Stimulated activated naive CD4-positive, alpha-beta T cell treated with Interleukin-2 at 50 U/mL for 16 hours (primary cell): ENCODE results near the gene DNAL1.

ENCODE experiments used
- DNase-seq: peaks from one replicate; lab custom pipeline; 2025; lab: John Stamatoyannopoulos, UW

Gene DNAL1

GRCh38 chr14:73744874-73745529 lies 100.2 kb downstream of the DNAL1 start:
- DNase-seq = no peak

- no peak for DNase-seq
Measured at GRCh38 chr14:73745571-73746519, 101.1 kb downstream of the DNAL1 start.

DNA sequence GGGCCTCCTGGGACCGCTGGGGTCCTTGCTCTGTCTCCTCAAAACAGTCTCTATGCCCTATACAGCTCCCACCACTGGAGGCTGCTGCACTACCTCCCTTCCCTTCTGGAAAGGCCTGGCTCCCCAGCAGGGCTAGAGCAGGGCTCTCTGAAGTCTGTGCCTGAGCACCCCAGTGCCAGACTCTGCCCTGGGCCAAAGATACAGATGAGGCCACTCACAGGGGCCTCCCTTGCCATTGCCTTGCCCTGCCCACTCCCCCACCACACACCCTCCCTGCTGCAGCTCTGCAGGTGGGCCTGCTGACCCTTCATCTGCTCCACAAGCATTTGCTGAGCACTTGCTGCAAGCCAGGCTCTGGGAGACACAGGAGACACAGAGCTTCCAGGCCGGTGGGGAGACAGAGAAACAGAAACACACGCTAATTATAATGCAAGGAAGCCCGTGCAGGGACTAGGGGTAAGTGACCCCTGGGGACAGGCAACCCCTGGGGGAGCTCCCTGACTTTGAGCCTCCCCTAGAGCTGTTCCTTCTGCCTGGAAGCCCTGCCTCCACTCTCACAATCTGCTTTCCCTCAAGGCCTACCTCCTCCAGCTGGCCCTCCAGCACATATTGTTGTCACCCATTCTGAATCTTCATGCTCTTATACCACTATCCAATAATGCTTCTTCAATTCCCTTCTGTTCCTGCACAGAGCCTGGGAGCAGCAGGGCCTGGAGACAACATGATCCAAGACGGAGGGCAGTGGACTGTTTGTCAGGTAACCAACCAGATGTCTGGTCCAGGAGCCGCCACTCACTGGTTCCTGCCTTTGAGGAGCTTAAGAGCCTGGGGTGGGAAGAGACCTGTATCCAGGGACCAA lies 102.0 kb downstream of the DNAL1 start:
- DNase-seq = no peak

DNA sequence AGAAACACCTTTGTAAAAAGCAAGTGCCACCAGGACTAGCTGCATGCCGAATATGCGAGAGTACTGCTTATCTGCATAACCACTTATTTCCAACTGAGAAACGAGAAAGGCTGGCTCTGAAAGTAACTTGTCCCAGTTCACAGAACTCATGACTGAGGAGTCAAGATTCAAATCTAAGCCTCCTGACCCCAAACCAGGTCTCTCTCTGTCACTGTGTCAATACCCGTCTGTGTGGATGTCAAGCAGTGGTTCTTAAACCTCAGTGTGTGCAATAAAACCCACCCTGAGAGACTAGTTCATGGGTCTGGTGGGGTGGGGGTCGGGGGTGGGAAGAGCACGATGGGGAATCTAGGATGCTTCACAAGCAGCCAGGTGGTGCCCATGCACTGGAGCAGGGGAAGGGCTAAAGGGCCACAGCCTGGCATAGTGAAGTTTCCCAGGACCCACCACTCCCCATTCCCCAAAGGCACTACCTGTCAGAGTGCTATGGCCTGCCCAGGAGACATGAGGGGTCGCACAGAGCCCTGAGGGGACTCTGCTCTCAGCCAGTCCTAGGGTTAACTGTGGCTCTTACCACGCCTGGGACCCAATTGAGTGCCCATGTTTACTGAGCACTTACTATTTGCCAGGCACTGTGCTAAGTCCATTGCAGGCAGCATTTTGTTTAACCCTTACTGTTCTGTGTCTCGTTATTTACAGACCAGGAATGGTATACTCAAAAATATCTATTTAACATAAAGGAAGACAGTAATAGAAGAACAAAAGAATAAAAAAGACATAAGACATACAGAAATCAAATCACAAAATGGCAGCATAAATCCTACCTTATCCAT lies 102.8 kb downstream of the DNAL1 start:
- DNase-seq = no peak

DNA sequence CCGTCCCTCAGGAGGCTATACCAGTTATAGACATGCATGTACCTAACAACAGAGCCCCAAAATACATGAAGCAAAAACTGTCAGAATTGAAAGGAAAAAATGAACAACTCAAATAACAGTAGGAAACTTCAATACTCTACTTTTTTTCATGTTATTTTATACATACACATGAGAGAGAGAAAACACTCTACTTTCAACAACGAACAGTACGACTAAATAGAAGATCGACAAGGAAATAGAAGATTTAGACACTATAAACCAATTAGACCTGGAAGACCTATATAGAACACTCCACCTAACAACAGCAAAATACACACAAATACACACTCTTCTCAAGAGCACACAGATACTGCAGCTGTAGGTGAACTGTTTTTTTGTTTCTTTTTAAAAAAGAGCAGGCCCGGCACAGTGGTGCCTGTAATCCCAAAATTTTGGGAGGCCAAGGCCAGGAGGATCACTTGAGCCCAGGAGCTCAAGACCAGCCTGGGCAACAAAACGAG lies 104.1 kb downstream of the DNAL1 start:
- no peak for DNase-seq

DNA sequence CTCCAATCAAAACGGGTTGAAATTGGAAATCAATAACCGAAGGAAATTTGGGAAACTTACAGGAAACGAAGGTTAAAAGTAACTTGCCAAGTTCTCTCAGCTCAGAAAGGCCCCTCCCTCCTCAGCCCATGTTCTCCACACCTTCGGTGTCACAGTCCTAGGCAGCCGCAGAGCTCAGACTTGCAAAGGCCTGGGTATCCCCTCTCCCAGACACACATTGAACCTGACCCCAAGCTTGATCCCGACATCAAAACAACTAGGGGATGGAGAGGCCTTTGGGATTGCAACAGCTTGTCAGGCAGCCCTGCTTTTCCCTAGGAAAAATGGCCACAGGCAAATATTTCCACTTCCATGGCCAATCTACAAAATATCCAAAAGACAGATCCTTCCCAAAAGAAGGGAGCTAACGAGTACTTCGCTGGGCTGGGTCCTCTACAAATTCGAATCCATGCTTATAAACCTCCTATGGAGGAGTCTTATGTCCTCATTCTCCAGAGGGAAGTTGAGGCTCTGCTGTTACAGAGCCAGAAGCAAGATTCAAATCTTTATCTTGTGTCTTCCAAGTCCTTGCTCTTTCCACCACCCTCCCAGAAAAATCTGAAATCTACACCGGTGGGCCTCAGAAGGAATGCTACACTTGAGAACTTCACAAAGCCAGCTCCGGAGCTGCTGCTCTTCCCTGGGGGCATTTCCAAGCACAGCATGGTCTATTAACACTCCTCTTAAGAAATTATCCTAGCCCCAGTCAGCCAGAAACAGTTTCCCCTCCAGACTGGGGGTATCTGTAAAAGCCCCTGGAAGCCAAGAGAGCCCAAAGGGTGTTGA lies 105.1 kb downstream of the DNAL1 start:
- DNase-seq = no peak

DNA sequence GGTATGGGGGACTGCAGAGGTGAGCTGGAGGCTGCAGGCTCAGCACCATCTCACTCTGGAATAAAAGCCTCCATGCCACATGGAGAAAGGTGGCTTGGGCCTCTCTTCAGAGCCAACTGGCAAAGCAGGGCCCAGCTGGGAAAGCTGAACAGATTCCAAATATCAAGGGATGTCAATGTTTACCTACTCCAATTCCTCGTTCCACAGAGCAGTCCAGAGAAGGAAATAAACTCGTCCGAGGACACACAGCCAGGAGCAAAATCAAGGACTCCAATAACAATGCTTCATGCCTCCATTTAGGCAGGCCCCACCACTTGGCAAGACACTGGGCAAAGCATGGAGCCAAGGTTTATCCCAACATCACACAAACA lies 105.7 kb downstream of the DNAL1 start:
- no peak for DNase-seq

GRCh38 chr14:73751157-73751691 lies 106.4 kb downstream of the DNAL1 start:
- DNase-seq = no peak

DNA sequence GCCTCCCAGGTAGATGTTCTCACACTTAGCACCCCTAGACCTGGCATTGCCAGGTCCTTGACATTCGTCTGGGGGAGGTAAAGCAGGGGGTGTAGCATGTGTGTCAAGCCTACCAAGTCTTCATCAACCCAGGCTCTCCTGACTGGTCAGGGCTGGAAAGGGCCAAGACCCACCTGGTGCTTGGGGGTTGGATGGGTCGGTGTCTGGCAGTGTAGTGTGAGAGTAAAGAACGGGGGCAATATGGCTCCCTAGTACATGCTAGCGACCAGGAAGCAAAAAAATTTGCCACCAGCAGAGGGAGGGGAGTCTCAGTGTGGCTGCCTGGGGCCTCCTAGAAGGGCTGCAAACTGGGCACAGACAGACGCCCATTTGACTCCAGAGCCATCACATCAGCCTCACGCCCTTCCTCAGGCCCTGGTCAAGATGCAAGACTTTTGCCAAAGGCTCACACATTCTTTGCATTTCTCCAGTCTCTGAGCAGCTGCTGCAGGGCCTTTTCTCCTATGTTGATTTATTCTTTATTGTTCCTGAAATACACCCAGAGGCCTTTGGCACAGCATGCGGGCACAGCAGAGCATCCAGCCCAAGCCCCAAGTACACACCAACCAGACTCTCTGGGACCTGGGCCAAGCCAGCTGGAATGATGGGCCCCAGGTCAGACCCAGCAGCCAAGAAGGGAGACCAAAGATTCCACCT lies 107.7 kb downstream of the DNAL1 start:
- DNase-seq = peak; percentile 32
